Common myeloid progenitor, CD34-positive (primary cell): ENCODE measurements around the gene CYTH3.

Experiments
- CTCF ChIA-PET: fragments of 350-600 bp; sonication (Branson Sonifier 250); formaldehyde crosslinking; loops from one replicate; lab custom pipeline; 2021; ENCODE audit warnings: antibody characterized with exemption; lab: Charles Lee
- POLR2A ChIA-PET: fragments of 350-600 bp; sonication (Branson Sonifier 250); formaldehyde crosslinking; loops from one replicate; lab custom pipeline; 2021; ENCODE audit warnings: antibody characterized with exemption; lab: Charles Lee
- DNase-seq, 3 donors: peaks; one replicate each; pipeline versions ENCODE4 v3.0.0 to v3.0.0-alpha.2; 2013
- H3K27ac ChIP-seq, 2 experiments: 1 replicate in 1 of 2; 2 replicates in 1 of 2; pipeline ENCODE4 v1.7.0; 2013; ENCODE audit warnings: inconsistent platforms in 2 of 2, low read length in 2 of 2, mild to moderate bottlenecking in 2 of 2, low read depth in 1 of 2, moderate library complexity in 1 of 2; ENCODE audit not compliant: severe bottlenecking in 2 of 2, insufficient read depth in 1 of 2, poor library complexity in 1 of 2
- H3K27me3 ChIP-seq, 5 experiments: replicated peaks in 2 of 5; 1 replicate in 3 of 5; 2 replicates in 2 of 5; pipeline versions ENCODE4 v1.6.1 to v1.7.0; 2013; ENCODE audit warnings: low read length in 4 of 5, mild to moderate bottlenecking in 2 of 5, moderate library complexity in 2 of 5, inconsistent platforms in 1 of 5; ENCODE audit not compliant: insufficient read depth in 5 of 5, control insufficient read depth in 4 of 5
- H3K36me3 ChIP-seq, 4 experiments: 1 replicate in 2 of 4; 2 replicates in 2 of 4; pipeline versions ENCODE4 v1.6.1 to v1.7.0; 2013; ENCODE audit warnings: low read length in 3 of 4, control low read depth in 1 of 4, mild to moderate bottlenecking in 1 of 4; ENCODE audit not compliant: control insufficient read depth in 4 of 4, insufficient read depth in 4 of 4
- H3K4me1 ChIP-seq, 4 experiments: 1 replicate in 3 of 4; 2 replicates in 1 of 4; pipeline versions ENCODE4 v1.6.1 to v1.7.1; 2013; ENCODE audit warnings: low read length in 3 of 4, mild to moderate bottlenecking in 3 of 4, control low read depth in 1 of 4, inconsistent platforms in 1 of 4, moderate library complexity in 1 of 4; ENCODE audit not compliant: control insufficient read depth in 4 of 4, insufficient read depth in 4 of 4; ENCODE audit errors: control extremely low read depth in 1 of 4
- H3K4me3 ChIP-seq, 7 experiments: 1 replicate in 4 of 7; 2 replicates in 3 of 7; pipeline versions ENCODE4 v1.5.1 to v1.7.0; 2013; ENCODE audit warnings: mild to moderate bottlenecking in 7 of 7, low read length in 6 of 7, moderate library complexity in 6 of 7, inconsistent platforms in 2 of 7, low read depth in 2 of 7, control low read depth in 1 of 7; ENCODE audit not compliant: insufficient read depth in 4 of 7, control insufficient read depth in 1 of 7; ENCODE audit errors: extremely low read depth in 1 of 7
- H3K9me3 ChIP-seq, 5 experiments: 1 replicate in 4 of 5; 2 replicates in 1 of 5; pipeline versions ENCODE4 v1.6.1 to v1.7.1; 2013; ENCODE audit warnings: low read length in 4 of 5, mild to moderate bottlenecking in 2 of 5, inconsistent platforms in 1 of 5, low read depth in 1 of 5, moderate library complexity in 1 of 5; ENCODE audit not compliant: control insufficient read depth in 4 of 5, insufficient read depth in 2 of 5; ENCODE audit errors: control extremely low read depth in 1 of 5
- WGBS: methylation state at CpG from one replicate; pipeline ENCODE4 v1.1.5; 2013; ENCODE audit not compliant: insufficient coverage; 5-methylcytosine and 5-hydroxymethylcytosine counted together

CYTH3 gene

GRCh38 chr7:6243168-6243567, 29.3 kb downstream of the CYTH3 start:
- Histone ChIP-seq H3K4me1 (peaks cover 0 to 5% (median 0%) of the 10 kb centered on the region in 4 experiments), H3K9me3 (no peaks in the 10 kb centered on the region), H3K27ac (no peak overlapping the region), H3K4me3 (no peak overlapping the region), H3K27me3 (no peaks in the 10 kb centered on the region), H3K36me3 (no peaks in the 10 kb centered on the region)
- ChIA-PET POLR2A (interaction anchor here (0.6 kb wide), 1 partner anchor 85 kb away, joined by 3 read pairs; no protein-coding TSS in a partner anchor), CTCF (no interaction called here)
- DNase-seq, result no peak
- 100% methylated on average over 3 of the region's 5 CpGs for WGBS

- 100% methylated on average over 4 of the region's 5 CpGs for WGBS
Observed at GRCh38 chr7:6242561-6242960, 29.9 kb downstream of the CYTH3 start.

GRCh38 chr7:6241607-6241973, 30.8 kb downstream of the CYTH3 start:
- 88% methylated on average over 1 of the region's 4 CpGs for WGBS
- no peak for DNase-seq
- Histone ChIP-seq H3K9me3 (no peaks in the 10 kb centered on the region), H3K27ac (no peak overlapping the region), H3K4me1 (peaks cover 0 to 5% (median 0%) of the 10 kb centered on the region in 4 experiments), H3K36me3 (no peaks in the 10 kb centered on the region), H3K27me3 (no peaks in the 10 kb centered on the region), H3K4me3 (no peak overlapping the region)
- ChIA-PET POLR2A (interaction anchor here (1.3 kb wide), 1 partner anchor 15 kb away, joined by 4 read pairs; no protein-coding TSS in a partner anchor), CTCF (no interaction called here)

More at GRCh38 chr7:6242561-6242960, 29.9 kb downstream of the CYTH3 start:
- Histone ChIP-seq H3K27ac (no peak overlapping the region), H3K4me1 (peaks cover 0 to 5% (median 0%) of the 10 kb centered on the region in 4 experiments), H3K27me3 (no peaks in the 10 kb centered on the region), H3K36me3 (no peaks in the 10 kb centered on the region), H3K9me3 (no peaks in the 10 kb centered on the region), H3K4me3 (no peak overlapping the region)
- ChIA-PET POLR2A (interaction anchor here (0.6 to 1.3 kb wide), 2 partner anchors 14 to 86 kb away, joined by 3 to 4 read pairs; no protein-coding TSS in a partner anchor), CTCF (no interaction called here)
- DNase-seq, result no peak

- 83% methylated on average over 1 of the region's 5 CpGs for WGBS
- H3K36me3 ChIP-seq, result no peaks in the 10 kb centered on the region
Observed at GRCh38 chr7:6238309-6238925, 34.0 kb downstream of the CYTH3 start.

GRCh38 chr7:6237730-6238129, 34.7 kb downstream of the CYTH3 start:
- no peak overlapping the region for H3K27ac ChIP-seq
- peaks cover 3 to 10% (median 3%) of the 10 kb centered on the region in 4 experiments for H3K4me1 ChIP-seq
- no peaks in the 10 kb centered on the region for H3K9me3 ChIP-seq
- POLR2A ChIA-PET, result no interaction called here
- H3K27me3 ChIP-seq, result peaks cover 0 to 4% (median 0%) of the 10 kb centered on the region in 5 experiments
- CTCF ChIA-PET, result no interaction called here
- no peak overlapping the region for H3K4me3 ChIP-seq
- WGBS, result 100% methylated on average over 2 of the region's 3 CpGs
- no peaks in the 10 kb centered on the region for H3K36me3 ChIP-seq
- no peak for DNase-seq

More at GRCh38 chr7:6238309-6238925, 34.0 kb downstream of the CYTH3 start:
- no peak overlapping the region for H3K4me3 ChIP-seq
- H3K4me1 ChIP-seq, result peaks cover 0 to 5% (median 0%) of the 10 kb centered on the region in 4 experiments
- H3K9me3 ChIP-seq, result no peaks in the 10 kb centered on the region
- H3K27ac ChIP-seq, result no peak overlapping the region
- POLR2A ChIA-PET, result interaction anchor here (0.7 kb wide), 1 partner anchor 27 kb away, joined by 4 read pairs; no protein-coding TSS in a partner anchor
- no peak for DNase-seq
- CTCF ChIA-PET, result no interaction called here
- peaks cover 0 to 4% (median 0%) of the 10 kb centered on the region in 5 experiments for H3K27me3 ChIP-seq

GRCh38 chr7:6237011-6237410, 35.4 kb downstream of the CYTH3 start:
- 100% methylated on average over 4 of the region's 7 CpGs for WGBS
- CTCF ChIA-PET, result interaction anchor here (0.9 to 1.0 kb wide), 2 partner anchors 14 to 18 kb away, joined by 3 to 4 read pairs; no protein-coding TSS in a partner anchor
- peaks cover 4 to 17% (median 10%) of the 10 kb centered on the region in 4 experiments for H3K4me1 ChIP-seq

More at GRCh38 chr7:6237011-6237410, 35.4 kb downstream of the CYTH3 start:
- Histone ChIP-seq H3K9me3 (no peaks in the 10 kb centered on the region), H3K27me3 (peaks cover 0 to 4% (median 0%) of the 10 kb centered on the region in 5 experiments), H3K27ac (no peak overlapping the region), H3K4me3 (no peak overlapping the region), H3K36me3 (no peaks in the 10 kb centered on the region)
- no peak for DNase-seq
- POLR2A ChIA-PET, result no interaction called here
